Endothelial cell of umbilical vein (primary cell): ENCODE results near the gene ZNF385C.

Experiments used
- POLR2A ChIP-seq: IDR thresholded peaks from 2 replicates; pipeline ENCODE4 v1.6.1; 2012; ENCODE audit warnings: low read depth, mild to moderate bottlenecking, control low read depth, low read length
- POLR2AphosphoS5 ChIP-seq: IDR thresholded peaks from 2 replicates; pipeline ENCODE4 v1.6.1; 2012; ENCODE audit warnings: low read depth, mild to moderate bottlenecking, control low read depth, low read length, moderate library complexity; ENCODE audit not compliant: insufficient read depth
- TF ChIP-seq, protein P1 (sequence below), 2 donors: IDR thresholded peaks; 1 replicate in 1 of 2; 2 replicates in 1 of 2; pipeline ENCODE4 v1.5.1; 2011; ENCODE audit warnings: low read length in 2 of 2, mild to moderate bottlenecking in 2 of 2, moderate library complexity in 2 of 2, control low read depth in 1 of 2, inconsistent platforms in 1 of 2, low read depth in 1 of 2; ENCODE audit not compliant: insufficient read depth in 1 of 2; ENCODE audit errors: extremely low read depth in 1 of 2

DNA sequence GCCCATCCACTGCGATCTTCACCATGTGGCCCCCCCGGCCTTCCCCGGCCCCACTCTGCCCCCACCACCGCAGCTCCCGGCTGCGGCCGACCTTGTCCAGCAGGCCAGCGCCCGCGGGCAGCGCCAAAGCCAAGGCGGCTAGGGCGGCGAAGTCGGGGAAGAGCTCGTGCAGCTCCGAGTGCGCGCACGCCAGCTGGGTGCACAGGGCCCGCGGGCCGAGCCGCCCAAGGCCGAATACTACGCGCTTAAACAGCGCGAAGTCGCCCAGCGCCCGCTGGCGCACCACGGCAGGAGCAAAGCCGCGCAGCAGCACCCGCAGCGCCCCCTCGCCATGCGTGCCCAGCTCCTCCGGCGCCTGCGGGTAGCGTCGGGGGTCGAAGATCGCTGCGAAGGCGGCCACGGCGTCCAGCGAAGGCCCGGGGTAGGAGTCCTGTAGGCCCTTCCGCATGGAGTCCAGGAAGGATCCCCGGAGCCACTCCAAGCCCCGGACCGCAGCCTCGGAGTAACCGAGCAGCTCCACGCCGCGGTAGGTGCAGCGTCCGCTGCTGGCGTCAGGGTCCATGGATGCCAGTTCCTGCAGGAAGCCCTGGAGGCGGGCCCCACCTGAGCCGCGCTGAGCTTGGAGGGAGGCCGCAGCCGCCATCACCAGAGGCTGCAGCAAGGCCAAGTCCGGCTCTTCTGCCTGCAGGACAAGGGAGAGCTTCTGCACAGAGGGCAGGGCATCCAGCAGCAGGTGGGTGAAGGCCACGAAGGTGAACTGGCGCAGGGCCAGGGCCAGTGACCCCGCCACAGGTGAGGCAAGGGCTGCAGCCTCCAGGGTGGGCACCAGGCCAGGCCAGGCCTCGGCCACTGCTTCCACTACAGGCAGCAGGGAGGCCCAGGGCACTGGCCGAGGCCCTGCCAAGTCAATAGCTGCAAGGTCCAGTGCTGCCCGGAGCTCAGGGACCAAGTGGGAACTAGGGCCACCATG is 58.2 kb downstream of the ZNF385C start:
- TF ChIP-seq, protein P1, sequence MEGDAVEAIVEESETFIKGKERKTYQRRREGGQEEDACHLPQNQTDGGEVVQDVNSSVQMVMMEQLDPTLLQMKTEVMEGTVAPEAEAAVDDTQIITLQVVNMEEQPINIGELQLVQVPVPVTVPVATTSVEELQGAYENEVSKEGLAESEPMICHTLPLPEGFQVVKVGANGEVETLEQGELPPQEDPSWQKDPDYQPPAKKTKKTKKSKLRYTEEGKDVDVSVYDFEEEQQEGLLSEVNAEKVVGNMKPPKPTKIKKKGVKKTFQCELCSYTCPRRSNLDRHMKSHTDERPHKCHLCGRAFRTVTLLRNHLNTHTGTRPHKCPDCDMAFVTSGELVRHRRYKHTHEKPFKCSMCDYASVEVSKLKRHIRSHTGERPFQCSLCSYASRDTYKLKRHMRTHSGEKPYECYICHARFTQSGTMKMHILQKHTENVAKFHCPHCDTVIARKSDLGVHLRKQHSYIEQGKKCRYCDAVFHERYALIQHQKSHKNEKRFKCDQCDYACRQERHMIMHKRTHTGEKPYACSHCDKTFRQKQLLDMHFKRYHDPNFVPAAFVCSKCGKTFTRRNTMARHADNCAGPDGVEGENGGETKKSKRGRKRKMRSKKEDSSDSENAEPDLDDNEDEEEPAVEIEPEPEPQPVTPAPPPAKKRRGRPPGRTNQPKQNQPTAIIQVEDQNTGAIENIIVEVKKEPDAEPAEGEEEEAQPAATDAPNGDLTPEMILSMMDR (IDR thresholded peaks at IDR 0.05; ENCODE audit: extremely low read depth in 1 of 2, insufficient read depth in 1 of 2, low read depth in 1 of 2, low read length in 2 of 2), result no peak
- TF ChIP-seq POLR2AphosphoS5 (no peak), POLR2A (no peak)
